K562 (cell line): ENCODE measurements around the gene MUC22. TPM values are rescaled to one million over a fixed set of nuclear protein-coding genes. Genes with fewer than 3 reads are reported as not detected.

Source experiments
- ARID1B ChIP-seq: fragments of 450-650 bp; IDR thresholded peaks from 2 replicates; pipeline ENCODE4 v1.6.1; 2016; ENCODE audit warnings: antibody characterized with exemption, mild to moderate bottlenecking, inconsistent platforms
- ATF1 ChIP-seq, 2 experiments: fragments of 450-650 bp in 1 of 2; IDR thresholded peaks; 2 replicates each; pipeline ENCODE4 v1.6.1; 2016; ENCODE audit warnings: missing compliant biosample characterization in 1 of 2, missing genetic modification characterization in 1 of 2
- C11orf30 ChIP-seq: fragments of 450-650 bp; IDR thresholded peaks from 2 replicates; pipeline ENCODE4 v1.6.1; 2016; ENCODE audit warnings: low read depth, mild to moderate bottlenecking
- CREM ChIP-seq: IDR thresholded peaks from 2 replicates; pipeline ENCODE4 v1.6.1; 2014; ENCODE audit warnings: antibody characterized with exemption, low read depth
- CSDE1 ChIP-seq, 2 experiments: fragments of 450-650 bp; IDR thresholded peaks; 2 replicates each; pipeline ENCODE4 v1.6.1; 2016; ENCODE audit warnings: mild to moderate bottlenecking in 1 of 2
- ETV1 ChIP-seq: fragments of 450-650 bp; conservative IDR thresholded peaks from 2 replicates; pipeline ENCODE4 v1.6.1; 2016; ENCODE audit warnings: missing genetic modification characterization, control low read depth, low read depth, missing compliant biosample characterization
- GABPB2 ChIP-seq: fragments of 250-450 bp; sonication (Bioruptor Pico); conservative IDR thresholded peaks from 2 replicates; pipeline ENCODE4 v1.5.1; 2021; ENCODE audit warnings: mild to moderate bottlenecking
- KLF13 ChIP-seq: fragments of 450-650 bp; IDR thresholded peaks from 2 replicates; pipeline ENCODE4 v1.6.1; 2016; ENCODE audit warnings: missing genetic modification characterization, low read depth, mild to moderate bottlenecking, missing compliant biosample characterization, moderate library complexity, borderline replicate concordance
- MYBL2 ChIP-seq, 2 experiments: fragments of 450-650 bp in 1 of 2; sonication (generic) in 1 of 2; formaldehyde crosslinking in 1 of 2; IDR thresholded peaks; 2 replicates each; pipeline versions ENCODE4 v1.6.1 to v1.8.1; 2017 to 2022; ENCODE audit warnings: borderline replicate concordance in 1 of 2, inconsistent platforms in 1 of 2, low read depth in 1 of 2, mild to moderate bottlenecking in 1 of 2, missing genetic modification reagents in 1 of 2, moderate library complexity in 1 of 2
- MYNN ChIP-seq, 2 experiments: sonication (generic); formaldehyde crosslinking in 1 of 2; IDR thresholded peaks; 2 replicates each; pipeline versions ENCODE4 v1.5.0 to v1.6.1; 2016 to 2020; ENCODE audit warnings: antibody characterized with exemption in 1 of 2, missing genetic modification reagents in 1 of 2
- NEUROD1 ChIP-seq: fragments of 150-350 bp; IDR thresholded peaks from 2 replicates; pipeline ENCODE4 v1.6.1; 2014; ENCODE audit warnings: borderline replicate concordance, low read length, low read depth; ENCODE audit not compliant: partially characterized antibody
- PHF8 ChIP-seq: fragments of 200-600 bp; sonication (generic); IDR thresholded peaks from 2 replicates; pipeline ENCODE4 v1.6.1; 2012; ENCODE audit warnings: mixed run types, mild to moderate bottlenecking, inconsistent platforms, low read length, moderate library complexity, borderline replicate concordance
- POU5F1 ChIP-seq: fragments of 150-350 bp; IDR thresholded peaks from 2 replicates; pipeline ENCODE4 v1.6.1; 2014; ENCODE audit warnings: borderline replicate concordance, low read length, low read depth, mild to moderate bottlenecking; ENCODE audit not compliant: partially characterized antibody
- RAD21 ChIP-seq, 2 experiments: fragments of 250-450 bp in 1 of 2; fragments of 450-650 bp in 1 of 2; sonication (Bioruptor Pico) in 1 of 2; formaldehyde crosslinking in 1 of 2; IDR thresholded peaks in 1 of 2; conservative IDR thresholded peaks in 1 of 2; 2 replicates each; pipeline versions ENCODE4 v1.4.0 to v1.8.0; 2020 to 2022; ENCODE audit warnings: mild to moderate bottlenecking in 2 of 2, moderate library complexity in 1 of 2
- RB1 ChIP-seq: fragments of 450-650 bp; IDR thresholded peaks from 2 replicates; pipeline ENCODE4 v1.6.1; 2017; ENCODE audit warnings: low read depth, mild to moderate bottlenecking
- TBP ChIP-seq: optimal IDR thresholded peaks from 2 replicates; pipeline ENCODE3; 2011; ENCODE audit warnings: low read depth, low read length, improper control_type of control experiment
- TEAD4 ChIP-seq, 2 experiments: sonication (generic) in 1 of 2; formaldehyde crosslinking in 1 of 2; IDR thresholded peaks; 2 replicates each; pipeline versions ENCODE4 v1.6.1 to v1.8.0; 2012 to 2022; ENCODE audit warnings: borderline replicate concordance in 1 of 2, inconsistent platforms in 1 of 2, low read length in 1 of 2, mild to moderate bottlenecking in 1 of 2, missing genetic modification reagents in 1 of 2
- TRIM28 ChIP-seq: fragments of 450-650 bp; IDR thresholded peaks from 2 replicates; pipeline ENCODE4 v1.6.1; 2017
- polyA plus RNA-seq, 8 experiments: library from polyadenylated mRNA; depleted of rRNA in 4 of 8; stranded (reverse) in 5 of 8; unstranded in 3 of 8; fragments of >200 nt; fragmentation: Nextera tagmentation in 2 of 8; fragmentation: Illumina TruSeq in 1 of 8; extraction: Ambion mirVana in 2 of 8; extraction: Trizol in 1 of 8; gene quantifications; 2 replicates each; pipeline versions ENCODE4 v1.2.1 to v1.2.3, GENCODE V29; 2011 to 2014; ENCODE audit warnings: inconsistent platforms in 1 of 8, missing spikeins in 1 of 8
- total RNA-seq, 7 experiments: library from RNA; depleted of rRNA in 6 of 7; stranded (reverse); fragments of >200 nt in 6 of 7; fragmentation: Illumina TruSeq in 2 of 7; extraction: Trizol in 2 of 7; gene quantifications; 2 replicates each; pipeline versions ENCODE4 v1.2.1 to v1.2.3, GENCODE V29; 2011 to 2021; ENCODE audit warnings: low replicate concordance in 1 of 7
- TF ChIP-seq, protein P1 (sequence below): fragments of 450-650 bp; IDR thresholded peaks from 2 replicates; pipeline ENCODE4 v1.6.1; 2018; ENCODE audit not compliant: partially characterized antibody
- TF ChIP-seq, protein P2 (sequence below): sonication (generic); formaldehyde crosslinking; IDR thresholded peaks from 2 replicates; pipeline ENCODE4 v1.8.0; 2022; ENCODE audit warnings: missing genetic modification reagents, mild to moderate bottlenecking, borderline replicate concordance
- TF ChIP-seq, protein P3 (sequence below): IDR thresholded peaks from 2 replicates; pipeline ENCODE4 v1.6.1; 2011; ENCODE audit not compliant: insufficient read length; ENCODE audit errors: extremely low read depth

The MUC22 gene
- total and polyA plus RNA-seq, 9 of the 15 experiments (the other 6 are each of a cell fraction or from before 2014, with no cell fraction given): 0.01 to 0.03 TPM; not detected in 7

DNA sequence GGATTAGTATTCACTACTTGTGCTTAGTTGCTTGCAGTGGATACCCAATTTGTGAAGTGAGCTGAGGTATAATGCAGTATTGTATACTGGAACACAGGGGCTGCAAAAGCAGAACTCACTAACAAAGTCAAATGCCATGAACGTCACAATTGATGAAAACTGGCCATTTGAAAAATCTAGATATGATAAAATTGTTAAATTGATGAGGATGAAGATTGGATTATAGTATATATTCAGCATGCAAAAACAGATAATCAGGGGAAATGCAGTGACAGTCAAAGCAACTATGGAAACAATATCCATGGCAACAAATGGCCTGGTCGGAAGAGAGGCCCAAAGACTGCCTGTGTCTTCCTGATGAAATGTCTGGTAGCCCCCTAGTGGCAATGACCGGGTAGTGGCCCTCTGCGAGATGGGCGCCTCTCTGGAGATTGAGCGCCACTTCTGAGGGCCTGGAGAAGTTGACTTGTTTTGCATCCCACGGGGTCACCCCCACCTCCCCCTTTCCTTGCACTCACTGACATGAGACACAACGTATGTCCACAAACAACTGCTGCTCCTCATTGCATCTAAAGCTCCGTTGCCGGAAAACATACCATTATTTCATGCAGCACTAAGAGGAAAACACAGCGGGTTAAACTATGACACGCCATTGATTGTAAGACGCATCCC, 58.5 kb downstream of the MUC22 start (continued):
- peak; percentile 43 for TF ChIP-seq ETV1
- TF ChIP-seq POU5F1: no peak
- no peak for TF ChIP-seq MYBL2 (IDR thresholded peaks at IDR 0.05; ENCODE audit: low read depth)
- no peak for TF ChIP-seq MYBL2 (CRISPR knock-in tag; IDR thresholded peaks at IDR 0.05; ENCODE audit: borderline replicate concordance)
- TF ChIP-seq, protein P1, sequence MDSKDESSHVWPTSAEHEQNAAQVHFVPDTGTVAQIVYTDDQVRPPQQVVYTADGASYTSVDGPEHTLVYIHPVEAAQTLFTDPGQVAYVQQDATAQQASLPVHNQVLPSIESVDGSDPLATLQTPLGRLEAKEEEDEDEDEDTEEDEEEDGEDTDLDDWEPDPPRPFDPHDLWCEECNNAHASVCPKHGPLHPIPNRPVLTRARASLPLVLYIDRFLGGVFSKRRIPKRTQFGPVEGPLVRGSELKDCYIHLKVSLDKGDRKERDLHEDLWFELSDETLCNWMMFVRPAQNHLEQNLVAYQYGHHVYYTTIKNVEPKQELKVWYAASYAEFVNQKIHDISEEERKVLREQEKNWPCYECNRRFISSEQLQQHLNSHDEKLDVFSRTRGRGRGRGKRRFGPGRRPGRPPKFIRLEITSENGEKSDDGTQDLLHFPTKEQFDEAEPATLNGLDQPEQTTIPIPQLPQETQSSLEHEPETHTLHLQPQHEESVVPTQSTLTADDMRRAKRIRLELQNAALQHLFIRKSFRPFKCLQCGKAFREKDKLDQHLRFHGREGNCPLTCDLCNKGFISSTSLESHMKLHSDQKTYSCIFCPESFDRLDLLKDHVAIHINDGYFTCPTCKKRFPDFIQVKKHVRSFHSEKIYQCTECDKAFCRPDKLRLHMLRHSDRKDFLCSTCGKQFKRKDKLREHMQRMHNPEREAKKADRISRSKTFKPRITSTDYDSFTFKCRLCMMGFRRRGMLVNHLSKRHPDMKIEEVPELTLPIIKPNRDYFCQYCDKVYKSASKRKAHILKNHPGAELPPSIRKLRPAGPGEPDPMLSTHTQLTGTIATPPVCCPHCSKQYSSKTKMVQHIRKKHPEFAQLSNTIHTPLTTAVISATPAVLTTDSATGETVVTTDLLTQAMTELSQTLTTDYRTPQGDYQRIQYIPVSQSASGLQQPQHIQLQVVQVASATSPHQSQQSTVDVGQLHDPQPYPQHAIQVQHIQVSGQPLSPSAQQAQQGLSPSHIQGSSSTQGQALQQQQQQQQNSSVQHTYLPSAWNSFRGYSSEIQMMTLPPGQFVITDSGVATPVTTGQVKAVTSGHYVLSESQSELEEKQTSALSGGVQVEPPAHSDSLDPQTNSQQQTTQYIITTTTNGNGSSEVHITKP: peak; percentile 12
- TF ChIP-seq, protein P2, sequence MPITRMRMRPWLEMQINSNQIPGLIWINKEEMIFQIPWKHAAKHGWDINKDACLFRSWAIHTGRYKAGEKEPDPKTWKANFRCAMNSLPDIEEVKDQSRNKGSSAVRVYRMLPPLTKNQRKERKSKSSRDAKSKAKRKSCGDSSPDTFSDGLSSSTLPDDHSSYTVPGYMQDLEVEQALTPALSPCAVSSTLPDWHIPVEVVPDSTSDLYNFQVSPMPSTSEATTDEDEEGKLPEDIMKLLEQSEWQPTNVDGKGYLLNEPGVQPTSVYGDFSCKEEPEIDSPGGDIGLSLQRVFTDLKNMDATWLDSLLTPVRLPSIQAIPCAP: no peak
- no peak for TF ChIP-seq GABPB2 (CRISPR knock-in tag)
- TF ChIP-seq ATF1 (CRISPR knock-in tag; IDR thresholded peaks at IDR 0.05): no peak
- TF ChIP-seq ATF1 (tag; IDR thresholded peaks at IDR 0.05): 0 out of 2 replicates have a peak, but pooled peaks have one; percentile 44
- no peak for TF ChIP-seq ARID1B
- TF ChIP-seq RB1: peak; percentile 83; the same call in 1 of the 2 replicates
- TF ChIP-seq, protein P3, sequence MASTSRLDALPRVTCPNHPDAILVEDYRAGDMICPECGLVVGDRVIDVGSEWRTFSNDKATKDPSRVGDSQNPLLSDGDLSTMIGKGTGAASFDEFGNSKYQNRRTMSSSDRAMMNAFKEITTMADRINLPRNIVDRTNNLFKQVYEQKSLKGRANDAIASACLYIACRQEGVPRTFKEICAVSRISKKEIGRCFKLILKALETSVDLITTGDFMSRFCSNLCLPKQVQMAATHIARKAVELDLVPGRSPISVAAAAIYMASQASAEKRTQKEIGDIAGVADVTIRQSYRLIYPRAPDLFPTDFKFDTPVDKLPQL: no peak
- peak; percentile 99 for TF ChIP-seq MYNN (IDR thresholded peaks at IDR 0.05)
- peak; percentile 88 for TF ChIP-seq MYNN (CRISPR knock-in tag; IDR thresholded peaks at IDR 0.05)
- TF ChIP-seq CSDE1 (IDR thresholded peaks at IDR 0.05): peak in 1 of 2 experiments; percentile 83; a peak in 2 of 4 replicates
- no peak for TF ChIP-seq C11orf30
- peak; percentile 39 for TF ChIP-seq NEUROD1
- peak; percentile 55; the same call in 1 of the 2 replicates for TF ChIP-seq CREM
- 0 out of 2 replicates have a peak, but pooled peaks have one; percentile 7 for TF ChIP-seq KLF13 (tag)
- peak; percentile 25; the same call in 1 of the 2 replicates for TF ChIP-seq TEAD4 (IDR thresholded peaks at IDR 0.05; ENCODE audit: low read length)
- TF ChIP-seq TEAD4 (CRISPR knock-in tag; IDR thresholded peaks at IDR 0.05; ENCODE audit: borderline replicate concordance): no peak
- no peak; the same call in 1 of the 2 replicates for TF ChIP-seq TRIM28
- TF ChIP-seq TBP: peak; percentile 17
- peak; percentile 57 to 79 for TF ChIP-seq RAD21 (CRISPR knock-in tag; conservative IDR thresholded peaks at IDR 0.05 in 1 of 2, IDR thresholded peaks at IDR 0.05 in 1 of 2)
- no peak for TF ChIP-seq PHF8
